Astrocyte (in vitro differentiated cells and primary cell): ENCODE results near the gene SLC52A3. TPM values are rescaled to one million over a fixed set of nuclear protein-coding genes. Genes with fewer than 3 reads are reported as not detected.

Experiments used
- DNase-seq: peaks from one replicate; pipeline ENCODE4 v3.0.0-alpha.2; 2010; ENCODE audit warnings: low read depth
- FAIRE-seq: peaks from 2 replicates; lab custom pipeline; 2011; peaks lifted over from hg19 to GRCh38; lab: Jason Lieb, UNC
- H2AFZ ChIP-seq: 2 replicates; pipeline ENCODE4 v1.6.0; 2012; ENCODE audit warnings: low read depth, low read length, inconsistent platforms
- H3K27ac ChIP-seq: 2 replicates; pipeline ENCODE4 v1.5.1; 2011; ENCODE audit warnings: low read depth, low read length, inconsistent platforms
- H3K27me3 ChIP-seq: 2 replicates; pipeline ENCODE4 v1.6.0; 2011; ENCODE audit warnings: low read length, inconsistent platforms; ENCODE audit not compliant: insufficient read depth
- H3K36me3 ChIP-seq: 2 replicates; pipeline ENCODE4 v1.5.1; 2011; ENCODE audit warnings: low read length, inconsistent platforms; ENCODE audit not compliant: insufficient read depth
- H3K4me1 ChIP-seq: 2 replicates; pipeline ENCODE4 v1.5.1; 2011; ENCODE audit warnings: low read length, inconsistent platforms; ENCODE audit not compliant: insufficient read depth
- H3K4me2 ChIP-seq: 2 replicates; pipeline ENCODE4 v1.6.0; 2012; ENCODE audit warnings: low read length, inconsistent platforms
- H3K4me3 ChIP-seq: 2 replicates; pipeline ENCODE4 v1.5.1; 2011; ENCODE audit warnings: low read depth, mild to moderate bottlenecking, low read length, inconsistent platforms; ENCODE audit not compliant: insufficient read depth
- H3K79me2 ChIP-seq: 2 replicates; pipeline ENCODE4 v1.6.0; 2012; ENCODE audit warnings: mild to moderate bottlenecking, low read length, inconsistent platforms; ENCODE audit not compliant: insufficient read depth
- H3K9ac ChIP-seq: 2 replicates; pipeline ENCODE4 v1.6.0; 2012; ENCODE audit warnings: mild to moderate bottlenecking, low read length, inconsistent platforms
- H3K9me3 ChIP-seq: 2 replicates; pipeline ENCODE4 v1.5.1; 2012; ENCODE audit warnings: low read depth, mild to moderate bottlenecking, low read length, inconsistent platforms; ENCODE audit not compliant: insufficient read depth
- H4K20me1 ChIP-seq: 2 replicates; pipeline ENCODE4 v1.6.0; 2012; ENCODE audit warnings: low read length, inconsistent platforms; ENCODE audit not compliant: insufficient read depth
- H3K27ac Mint-ChIP-seq: one replicate; pipeline ENCODE4 v1.8.0; 2021; ENCODE audit warnings: mild to moderate bottlenecking, mixed read lengths; ENCODE audit not compliant: unreplicated experiment
- H3K27me3 Mint-ChIP-seq: one replicate; pipeline ENCODE4 v1.8.0; 2021; ENCODE audit warnings: low read depth, mixed read lengths; ENCODE audit not compliant: unreplicated experiment
- H3K36me3 Mint-ChIP-seq: one replicate; pipeline ENCODE4 v1.8.0; 2021; ENCODE audit warnings: low read depth, mixed read lengths; ENCODE audit not compliant: unreplicated experiment
- H3K4me1 Mint-ChIP-seq: one replicate; pipeline ENCODE4 v1.8.0; 2021; ENCODE audit warnings: low read depth, mixed read lengths; ENCODE audit not compliant: unreplicated experiment
- H3K4me3 Mint-ChIP-seq: one replicate; pipeline ENCODE4 v1.8.0; 2021; ENCODE audit warnings: mild to moderate bottlenecking, moderate library complexity, mixed read lengths; ENCODE audit not compliant: unreplicated experiment
- H3K9me3 Mint-ChIP-seq: one replicate; pipeline ENCODE4 v1.8.0; 2021; ENCODE audit warnings: mild to moderate bottlenecking, mixed read lengths; ENCODE audit not compliant: unreplicated experiment
- CTCF ChIP-seq: IDR thresholded peaks from 2 replicates; pipeline ENCODE4 v1.5.1; 2011; ENCODE audit warnings: low read depth, mild to moderate bottlenecking, inconsistent platforms, low read length, moderate library complexity; ENCODE audit not compliant: insufficient read depth
- EZH2 ChIP-seq: IDR thresholded peaks from 2 replicates; pipeline ENCODE4 v1.6.1; 2012; ENCODE audit warnings: mild to moderate bottlenecking, low read length, inconsistent platforms; ENCODE audit not compliant: insufficient read depth
- total RNA-seq: library from RNA; stranded (reverse); gene quantifications from 2 replicates; pipeline ENCODE4 v1.2.1, GENCODE V29; 2021

The SLC52A3 gene
- total RNA-seq, 1 donor from 2014 or later, result 0.09 TPM

- FAIRE-seq, result no peak
- H3K4me2 ChIP-seq, result no peak overlapping the region
- no peak overlapping the region for H3K9ac ChIP-seq
- H3K79me2 ChIP-seq, result no peaks in the 10 kb centered on the region
- no peaks in the 10 kb centered on the region for H3K4me1 ChIP-seq
- H3K27ac Mint-ChIP-seq, result no peak overlapping the region
- no peak for DNase-seq
- H2AFZ ChIP-seq, result no peak overlapping the region
- no peaks in the 10 kb centered on the region for H4K20me1 ChIP-seq
- no peak overlapping the region for H3K27ac ChIP-seq
- no peaks in the 10 kb centered on the region for H3K27me3 ChIP-seq
- H3K36me3 ChIP-seq, result no peaks in the 10 kb centered on the region
- H3K4me3 ChIP-seq, result no peak overlapping the region
- TF ChIP-seq EZH2 (no peak), CTCF (no peak)
- H3K4me1 Mint-ChIP-seq, result peaks cover 11% of the 10 kb centered on the region
- no peaks in the 10 kb centered on the region for H3K9me3 Mint-ChIP-seq
- peaks cover 13% of the 10 kb centered on the region for H3K27me3 Mint-ChIP-seq
- H3K4me3 Mint-ChIP-seq, result no peak overlapping the region
- no peaks in the 10 kb centered on the region for H3K9me3 ChIP-seq
- H3K36me3 Mint-ChIP-seq, result no peaks in the 10 kb centered on the region
Measured at GRCh38 chr20:775679-776135, 7.4 kb upstream of the SLC52A3 start.

GRCh38 chr20:774660-775057 is 6.4 kb upstream of the SLC52A3 start:
- Histone ChIP-seq H3K4me3 (no peak overlapping the region), H3K9ac (no peak overlapping the region), H3K79me2 (no peaks in the 10 kb centered on the region), H3K4me2 (no peak overlapping the region), H3K27me3 (no peaks in the 10 kb centered on the region), H3K9me3 (no peaks in the 10 kb centered on the region), H3K4me1 (no peaks in the 10 kb centered on the region), H2AFZ (no peak overlapping the region), H4K20me1 (no peaks in the 10 kb centered on the region), H3K36me3 (no peaks in the 10 kb centered on the region), H3K27ac (no peak overlapping the region)
- no peak for FAIRE-seq
- Mint-ChIP-seq H3K27ac (no peak overlapping the region), H3K27me3 (peaks cover 13% of the 10 kb centered on the region), H3K4me1 (peaks cover 11% of the 10 kb centered on the region), H3K36me3 (no peaks in the 10 kb centered on the region), H3K9me3 (no peaks in the 10 kb centered on the region), H3K4me3 (no peak overlapping the region)
- TF ChIP-seq CTCF, result no peak
- TF ChIP-seq EZH2, result no peak
- no peak for DNase-seq

- peaks cover 13% of the 10 kb centered on the region for H3K27me3 Mint-ChIP-seq
- Histone ChIP-seq H3K4me1 (no peaks in the 10 kb centered on the region), H3K9me3 (no peaks in the 10 kb centered on the region), H3K4me2 (no peak overlapping the region), H3K79me2 (no peaks in the 10 kb centered on the region), H3K4me3 (no peak overlapping the region), H3K27ac (no peak overlapping the region), H3K27me3 (no peaks in the 10 kb centered on the region), H3K36me3 (no peaks in the 10 kb centered on the region), H2AFZ (no peak overlapping the region), H3K9ac (no peak overlapping the region), H4K20me1 (no peaks in the 10 kb centered on the region)
- no peaks in the 10 kb centered on the region for H3K36me3 Mint-ChIP-seq
- H3K9me3 Mint-ChIP-seq, result no peaks in the 10 kb centered on the region
- FAIRE-seq (no peak), DNase-seq (no peak)
- peaks cover 11% of the 10 kb centered on the region for H3K4me1 Mint-ChIP-seq
- TF ChIP-seq EZH2, result no peak
- no peak for TF ChIP-seq CTCF
- no peak overlapping the region for H3K27ac Mint-ChIP-seq
- no peak overlapping the region for H3K4me3 Mint-ChIP-seq
Measured at GRCh38 chr20:774016-774659, 5.8 kb upstream of the SLC52A3 start.
